GM23338 (cell line): ENCODE measurements around the gene ACTR5. TPM values are rescaled to one million over a fixed set of nuclear protein-coding genes. Genes with fewer than 3 reads are reported as not detected.
A peak's percentile ranks its signal among the peaks of the same experiment; 100 is the strongest.

Source experiments
- ATAC-seq: fragments of 200-7000 bp; cut with Tn5 transposase; 3 replicates; pipeline ENCODE4 v1.9.1; 2020
- DNase-seq: peaks from one replicate; pipeline ENCODE4 v3.0.0-alpha.2; 2015; ENCODE audit warnings: low spot score
- H2AFZ ChIP-seq: fragments of 200-600 bp; sonication (generic); 2 replicates; pipeline ENCODE4 v1.8.0; 2016; ENCODE audit warnings: antibody characterized with exemption, mild to moderate bottlenecking, moderate library complexity
- H3F3A ChIP-seq: fragments of 200-600 bp; sonication (generic); replicated peaks from 2 replicates; pipeline ENCODE4 v1.8.0; 2017; ENCODE audit warnings: antibody characterized with exemption, mixed run types, low read depth
- H3K27ac ChIP-seq: fragments of 200-600 bp; sonication (generic); 2 replicates; pipeline ENCODE4 v1.6.1; 2016; ENCODE audit warnings: low read depth
- H3K27me3 ChIP-seq: fragments of 200-600 bp; sonication (generic); 2 replicates; pipeline ENCODE4 v1.8.0; 2016; ENCODE audit warnings: mild to moderate bottlenecking, mixed run types, moderate library complexity; ENCODE audit not compliant: insufficient read depth
- H3K36me3 ChIP-seq: fragments of 200-600 bp; sonication (generic); 2 replicates; pipeline ENCODE4 v1.8.0; 2016; ENCODE audit warnings: mild to moderate bottlenecking; ENCODE audit not compliant: insufficient read depth
- H3K4me1 ChIP-seq: fragments of 200-600 bp; sonication (generic); 2 replicates; pipeline ENCODE4 v1.8.0; 2016; ENCODE audit warnings: mild to moderate bottlenecking, moderate library complexity; ENCODE audit not compliant: insufficient read depth
- H3K4me2 ChIP-seq: fragments of 200-600 bp; sonication (generic); 2 replicates; pipeline ENCODE4 v1.7.1; 2017; ENCODE audit warnings: mixed run types
- H3K4me3 ChIP-seq: fragments of 200-600 bp; sonication (generic); 2 replicates; pipeline ENCODE4 v1.6.1; 2016; ENCODE audit warnings: mixed run types
- H3K79me2 ChIP-seq: fragments of 200-600 bp; sonication (generic); replicated peaks from 2 replicates; pipeline ENCODE4 v1.8.0; 2017; ENCODE audit warnings: mild to moderate bottlenecking; ENCODE audit not compliant: insufficient read depth
- H3K9me2 ChIP-seq: fragments of 200-600 bp; sonication (generic); 2 replicates; pipeline ENCODE4 v1.8.0; 2017; ENCODE audit not compliant: insufficient read depth
- H4K20me1 ChIP-seq: fragments of 200-600 bp; sonication (generic); replicated peaks from 2 replicates; pipeline ENCODE4 v1.8.0; 2017; ENCODE audit warnings: mild to moderate bottlenecking; ENCODE audit not compliant: insufficient read depth
- H3K27ac Mint-ChIP-seq: 2 replicates; pipeline ENCODE4 v1.8.0; 2020; ENCODE audit warnings: inconsistent platforms, mild to moderate bottlenecking, moderate library complexity, mixed read lengths
- H3K27me3 Mint-ChIP-seq: 3 replicates; pipeline ENCODE4 v1.8.0; 2022; ENCODE audit warnings: low read depth, mild to moderate bottlenecking, moderate library complexity, mixed read lengths, inconsistent platforms; ENCODE audit not compliant: insufficient read depth, poor library complexity
- H3K36me3 Mint-ChIP-seq: 3 replicates; pipeline ENCODE4 v1.8.0; 2021; ENCODE audit warnings: low read depth, mild to moderate bottlenecking, inconsistent platforms, moderate library complexity, mixed read lengths
- H3K4me1 Mint-ChIP-seq: 3 replicates; pipeline ENCODE4 v1.8.0; 2020; ENCODE audit warnings: mild to moderate bottlenecking, inconsistent platforms, mixed read lengths
- H3K4me3 Mint-ChIP-seq: 3 replicates; pipeline ENCODE4 v1.8.0; 2021; ENCODE audit warnings: moderate library complexity, mild to moderate bottlenecking, inconsistent platforms, mixed read lengths
- H3K9me3 Mint-ChIP-seq: 3 replicates; pipeline ENCODE4 v1.8.0; 2020; ENCODE audit warnings: moderate library complexity, mild to moderate bottlenecking, inconsistent platforms, mixed read lengths
- CREB1 ChIP-seq: fragments of 250-450 bp; sonication (Bioruptor Pico); IDR thresholded peaks from 2 replicates; pipeline ENCODE4 v1.5.0; 2020; ENCODE audit warnings: low read depth, mild to moderate bottlenecking, moderate library complexity
- CTCF ChIP-seq, 2 experiments: fragments of 200-600 bp in 1 of 2; sonication (generic) in 1 of 2; conservative IDR thresholded peaks; 2 replicates each; pipeline versions ENCODE4 v1.5.1 to v1.6.1; 2016 to 2017; ENCODE audit warnings: antibody characterized with exemption in 2 of 2, low read depth in 2 of 2, mild to moderate bottlenecking in 2 of 2, moderate library complexity in 1 of 2
- ETS1 ChIP-seq: IDR thresholded peaks from 2 replicates; pipeline ENCODE4 v1.6.1; 2016; ENCODE audit warnings: antibody characterized with exemption
- EZH2 ChIP-seq: fragments of 200-600 bp; sonication (generic); IDR thresholded peaks from one replicate; pipeline ENCODE4 v1.8.0; 2017; ENCODE audit warnings: antibody characterized with exemption, mild to moderate bottlenecking, low read depth; ENCODE audit not compliant: unreplicated experiment
- JUNB ChIP-seq: IDR thresholded peaks from one replicate; pipeline ENCODE4 v1.6.1; 2016; ENCODE audit warnings: antibody characterized with exemption; ENCODE audit not compliant: unreplicated experiment
- NANOG ChIP-seq: IDR thresholded peaks from 2 replicates; pipeline ENCODE4 v1.6.1; 2016; ENCODE audit warnings: antibody characterized with exemption, borderline replicate concordance
- POLR2AphosphoS5 ChIP-seq: IDR thresholded peaks from 2 replicates; pipeline ENCODE4 v1.6.1; 2016; ENCODE audit warnings: antibody characterized with exemption, low read depth
- STAT1 ChIP-seq: IDR thresholded peaks from one replicate; pipeline ENCODE4 v1.6.1; 2016; ENCODE audit warnings: antibody characterized with exemption; ENCODE audit not compliant: unreplicated experiment
- ZNF114 ChIP-seq: fragments of 250-450 bp; sonication (Bioruptor Pico); IDR thresholded peaks from 2 replicates; pipeline ENCODE4 v1.5.0; 2020; ENCODE audit warnings: mild to moderate bottlenecking, moderate library complexity
- ZNF331 ChIP-seq: fragments of 250-450 bp; sonication (Bioruptor Pico); IDR thresholded peaks from 2 replicates; pipeline ENCODE4 v1.5.0; 2020; ENCODE audit warnings: low read depth, mild to moderate bottlenecking, moderate library complexity
- ZNF462 ChIP-seq: fragments of 250-450 bp; sonication (Bioruptor Pico); IDR thresholded peaks from 2 replicates; pipeline ENCODE4 v1.5.0; 2020; ENCODE audit warnings: mild to moderate bottlenecking, moderate library complexity
- long read RNA-seq: library from polyadenylated mRNA; unstranded; transcript quantifications from one replicate; pipeline ENCODE4 v2.0.0, GENCODE V29; 2020; ENCODE audit not compliant: unreplicated experiment
- polyA plus RNA-seq: library from polyadenylated mRNA; unstranded; fragments of >200 nt; fragmentation: Nextera tagmentation; extraction: Ambion mirVana; gene quantifications from 2 replicates; pipeline ENCODE4 v1.2.1, GENCODE V29; 2016
- total RNA-seq: library from RNA; depleted of rRNA; stranded (reverse); fragments of >200 nt; shearing (Covaris generic); gene quantifications from 2 replicates; pipeline ENCODE4 v1.2.3, GENCODE V29; 2014; rRNA removed

The ACTR5 gene
- 19.6 and 21.8 TPM in 2 replicates for total RNA-seq
- polyA plus RNA-seq: 8.4 and 9.1 TPM in 2 replicates
- long read RNA-seq, transcript ACTR5-201 (9 exons, 2,565 nt): major isoform, 5 of 9 reads
- long read RNA-seq, partial matches to known transcripts: 1 of 9 reads
- long read RNA-seq, other reads (novel, unspliced or antisense): 3 of 9 reads

GRCh38 chr20:38748097-38748860 lies at the start of gene ACTR5:
Gene ACTR5 (plus strand): TSS chr20:38748460. CDS start chr20:38748479, 19 bp downstream.
- Histone ChIP-seq H4K20me1 (peaks cover 17% of the 10 kb centered on the region), H3K36me3 (peaks cover 10% of the 10 kb centered on the region; the same call in 1 of the 2 replicates), H3K4me1 (peaks cover 10% of the 10 kb centered on the region; the same call in 1 of the 2 replicates), H3K4me3 (peak within 1 kb of the TSS; percentile 80), H3K79me2 (peaks cover 30% of the 10 kb centered on the region), H3K27me3 (peaks cover 23% of the 10 kb centered on the region), H3K9me2 (peaks cover 5% of the 10 kb centered on the region; the same call in 1 of the 2 replicates), H3K4me2 (peak within 1 kb of the TSS; percentile 93), H3F3A (0 out of 2 replicates have a peak, but pooled peaks cover 4% of the 10 kb centered on the region), H3K27ac (0 out of 2 replicates have a peak within 1 kb of the TSS, but pooled peaks have one; percentile 69), H2AFZ (peak within 1 kb of the TSS; percentile 99)
- ATAC-seq: peak; percentile 84
- H3K27ac Mint-ChIP-seq: peak within 1 kb of the TSS; percentile 99
- H3K27me3 Mint-ChIP-seq: peaks cover 30% of the 10 kb centered on the region
- peaks cover 16% of the 10 kb centered on the region for H3K4me1 Mint-ChIP-seq
- H3K36me3 Mint-ChIP-seq: peaks cover 10% of the 10 kb centered on the region; the same call in 2 of the 3 replicates
- peak within 1 kb of the TSS; percentile 98 for H3K4me3 Mint-ChIP-seq
- DNase-seq: peak; percentile 94
- peaks cover 3% of the 10 kb centered on the region; the same call in 1 of the 3 replicates for H3K9me3 Mint-ChIP-seq
- no peak for TF ChIP-seq JUNB
- no peak for TF ChIP-seq NANOG
- TF ChIP-seq CREB1: peak; percentile 77
- TF ChIP-seq POLR2AphosphoS5: peak; percentile 82

- DNase-seq (no peak), ATAC-seq (no peak)
- TF ChIP-seq EZH2 (no peak), CTCF (conservative IDR thresholded peaks at IDR 0.05; ENCODE audit: low read depth in 2 of 2) (no peak), STAT1 (no peak), ETS1 (no peak), NANOG (no peak), ZNF114 (CRISPR knock-in tag) (no peak), JUNB (no peak), ZNF331 (CRISPR knock-in tag) (no peak), ZNF462 (CRISPR knock-in tag) (no peak)
Observed at GRCh38 chr20:38698541-38698940, 49.7 kb upstream of the ACTR5 start.

More at GRCh38 chr20:38698541-38698940, 49.7 kb upstream of the ACTR5 start:
- H3K9me2 ChIP-seq: no peaks in the 10 kb centered on the region
- Mint-ChIP-seq H3K36me3 (no peaks in the 10 kb centered on the region), H3K27ac (no peak overlapping the region), H3K9me3 (no peaks in the 10 kb centered on the region), H3K27me3 (peaks cover 3% of the 10 kb centered on the region), H3K4me1 (0 out of 3 replicates have a peak, but pooled peaks cover 2% of the 10 kb centered on the region), H3K4me3 (no peak overlapping the region)
- H3K27me3 ChIP-seq: no peaks in the 10 kb centered on the region
- no peak overlapping the region for H3K4me3 ChIP-seq
- no peak overlapping the region for H2AFZ ChIP-seq
- H3K36me3 ChIP-seq: no peaks in the 10 kb centered on the region
- no peaks in the 10 kb centered on the region for H3F3A ChIP-seq
- no peak overlapping the region for H3K27ac ChIP-seq
- H3K79me2 ChIP-seq: no peaks in the 10 kb centered on the region
- no peaks in the 10 kb centered on the region for H4K20me1 ChIP-seq
- H3K4me1 ChIP-seq: peaks cover 6% of the 10 kb centered on the region; the same call in 1 of the 2 replicates
- H3K4me2 ChIP-seq: no peak overlapping the region
